SK-N-SH (cell line): ENCODE results near the gene RELCH. TPM values are rescaled to one million over a fixed set of nuclear protein-coding genes. Genes with fewer than 3 reads are reported as not detected.

Experiments
- CTCF ChIA-PET: fragments of 300-600, 350-600 bp; formaldehyde crosslinking; extraction: SDS; loops from one replicate; lab custom pipeline; 2021; lab: Yijun Ruan, JAX
- POLR2A ChIA-PET: fragments of 350-600 bp; sonication (Branson Sonifier 250); formaldehyde crosslinking; extraction: SDS; loops from one replicate; lab custom pipeline; 2020; ENCODE audit warnings: antibody characterized with exemption, inconsistent platforms; lab: Yijun Ruan, JAX
- DNase-seq: peaks from one replicate; pipeline ENCODE4 v3.0.0; 2012
- H2AFZ ChIP-seq: fragments of 200-600 bp; sonication (generic); 2 replicates; pipeline ENCODE4 v1.8.1; 2016; ENCODE audit warnings: antibody characterized with exemption, mild to moderate bottlenecking, low read depth
- H3F3A ChIP-seq: fragments of 200-600 bp; sonication (generic); replicated peaks from 2 replicates; pipeline ENCODE3; 2016; ENCODE audit warnings: antibody characterized with exemption, mild to moderate bottlenecking; ENCODE audit not compliant: insufficient read depth
- H3K27ac ChIP-seq, 2 experiments: fragments of 200-500 bp in 1 of 2; fragments of 200-600 bp in 1 of 2; sonication (Bioruptor generic) in 1 of 2; sonication (generic), shearing (Covaris generic) in 1 of 2; 2 replicates each; pipeline versions ENCODE4 v1.5.1 to v1.6.1; 2014 to 2016; ENCODE audit warnings: low read depth in 2 of 2, inconsistent platforms in 1 of 2, low read length in 1 of 2, mild to moderate bottlenecking in 1 of 2, mixed read lengths in 1 of 2
- H3K27me3 ChIP-seq: fragments of 200-600 bp; sonication (generic), shearing (Covaris generic); 2 replicates; pipeline ENCODE4 v1.6.1; 2016; ENCODE audit warnings: mixed run types; ENCODE audit not compliant: insufficient read depth
- H3K36me3 ChIP-seq, 2 experiments: fragments of 200-500 bp in 1 of 2; fragments of 200-600 bp in 1 of 2; sonication (Bioruptor generic) in 1 of 2; sonication (generic) in 1 of 2; replicated peaks in 1 of 2; 2 replicates each; pipeline versions ENCODE3 to v1.5.1; 2014 to 2016; ENCODE audit warnings: low read length in 1 of 2, mild to moderate bottlenecking in 1 of 2; ENCODE audit not compliant: insufficient read depth in 2 of 2, control insufficient read depth in 1 of 2
- H3K4me1 ChIP-seq, 2 experiments: fragments of 200-500 bp in 1 of 2; fragments of 200-600 bp in 1 of 2; sonication (Bioruptor generic) in 1 of 2; sonication (generic), shearing (Covaris generic) in 1 of 2; 2 replicates each; pipeline versions ENCODE4 v1.5.1 to v1.6.1; 2014 to 2016; ENCODE audit warnings: low read depth in 1 of 2, low read length in 1 of 2, mixed run types in 1 of 2; ENCODE audit not compliant: insufficient read depth in 2 of 2, control insufficient read depth in 1 of 2
- H3K4me2 ChIP-seq: fragments of 200-600 bp; sonication (generic), shearing (Covaris generic); 2 replicates; pipeline ENCODE4 v1.6.1; 2017; ENCODE audit warnings: mixed run types
- H3K4me3 ChIP-seq, 2 experiments: fragments of 200-500 bp in 1 of 2; fragments of 200-600 bp in 1 of 2; sonication (Bioruptor generic) in 1 of 2; sonication (generic), shearing (Covaris generic) in 1 of 2; 2 replicates each; pipeline versions ENCODE4 v1.5.1 to v1.8.1; 2014 to 2016; ENCODE audit warnings: low read depth in 2 of 2, inconsistent platforms in 1 of 2, low read length in 1 of 2, mild to moderate bottlenecking in 1 of 2, mixed read lengths in 1 of 2, moderate library complexity in 1 of 2
- H3K79me2 ChIP-seq: fragments of 200-600 bp; sonication (generic); 2 replicates; pipeline ENCODE4 v1.8.1; 2017; ENCODE audit warnings: mild to moderate bottlenecking; ENCODE audit not compliant: insufficient read depth
- H3K9ac ChIP-seq: fragments of 200-600 bp; sonication (generic); 2 replicates; pipeline ENCODE4 v1.6.1; 2017; ENCODE audit warnings: mixed run types
- H3K9me2 ChIP-seq: fragments of 200-600 bp; sonication (generic); 2 replicates; pipeline ENCODE4 v1.6.1; 2017; ENCODE audit warnings: mixed run types
- H3K9me3 ChIP-seq: fragments of 200-600 bp; sonication (generic); 2 replicates; pipeline ENCODE4 v1.6.1; 2017; ENCODE audit warnings: mixed run types, mild to moderate bottlenecking, moderate library complexity
- H4K20me1 ChIP-seq: fragments of 200-600 bp; sonication (generic); 2 replicates; pipeline ENCODE4 v1.6.1; 2017; ENCODE audit warnings: mild to moderate bottlenecking, mixed run types; ENCODE audit not compliant: insufficient read depth
- ELF1 ChIP-seq: IDR thresholded peaks from 2 replicates; pipeline ENCODE4 v1.4.0; 2012
- FOXJ3 ChIP-seq: sonication (generic); formaldehyde crosslinking; IDR thresholded peaks from 2 replicates; pipeline ENCODE4 v1.5.1; 2020; ENCODE audit warnings: mild to moderate bottlenecking, missing genetic modification reagents
- FOXM1 ChIP-seq: IDR thresholded peaks from 2 replicates; pipeline ENCODE4 v1.4.0; 2012; ENCODE audit warnings: low read depth, mild to moderate bottlenecking
- JUND ChIP-seq: IDR thresholded peaks from 2 replicates; pipeline ENCODE4 v1.4.0; 2012
- MXI1 ChIP-seq: IDR thresholded peaks from 2 replicates; pipeline ENCODE4 v1.6.1; 2012; ENCODE audit warnings: mild to moderate bottlenecking, low read depth, low read length, improper control_type of control experiment
- POLR2AphosphoS5 ChIP-seq: IDR thresholded peaks from 2 replicates; pipeline ENCODE4 v1.6.1; 2012; ENCODE audit warnings: low read depth, low read length
- RAD21 ChIP-seq: IDR thresholded peaks from 2 replicates; pipeline ENCODE4 v1.6.1; 2012; ENCODE audit warnings: mild to moderate bottlenecking, low read length
- RCOR1 ChIP-seq: fragments of 150-350 bp; IDR thresholded peaks from 2 replicates; pipeline ENCODE4 v1.6.1; 2017; ENCODE audit warnings: antibody characterized with exemption, low read length
- RFX5 ChIP-seq: IDR thresholded peaks from 2 replicates; pipeline ENCODE4 v1.6.1; 2012; ENCODE audit warnings: mild to moderate bottlenecking, improper control_type of control experiment, low read length
- RXRA ChIP-seq: IDR thresholded peaks from 2 replicates; pipeline ENCODE4 v1.4.0; 2012; ENCODE audit warnings: low read depth, mild to moderate bottlenecking, borderline replicate concordance
- SMC3 ChIP-seq: IDR thresholded peaks from 2 replicates; pipeline ENCODE4 v1.6.1; 2012; ENCODE audit warnings: low read depth, low read length, improper control_type of control experiment
- TCF12 ChIP-seq: IDR thresholded peaks from 2 replicates; pipeline ENCODE4 v1.4.0; 2012
- YY1 ChIP-seq: IDR thresholded peaks from 2 replicates; pipeline ENCODE4 v1.4.0; 2012; ENCODE audit warnings: low read depth, mild to moderate bottlenecking
- WGBS: methylation state at CpG from one replicate; pipeline ENCODE4 v1.1.6; 2017; ENCODE audit warnings: low lambda C conversion rate; 5-methylcytosine and 5-hydroxymethylcytosine counted together
- polyA plus RNA-seq, 3 experiments: library from polyadenylated mRNA; depleted of rRNA; stranded (reverse); fragments of >200 nt; gene quantifications; 2 replicates each; pipeline ENCODE4 v1.2.3, GENCODE V29; 2012
- TF ChIP-seq, protein P1 (sequence below): fragments of 150-350 bp; IDR thresholded peaks from 2 replicates; pipeline ENCODE4 v1.6.1; 2016; ENCODE audit warnings: mild to moderate bottlenecking, low read depth, low read length
- TF ChIP-seq, protein P2 (sequence below): IDR thresholded peaks from 2 replicates; pipeline ENCODE4 v1.4.0; 2012; ENCODE audit warnings: low read depth
- TF ChIP-seq, protein P3 (sequence below): fragments of 150-350 bp; IDR thresholded peaks from 2 replicates; pipeline ENCODE4 v1.6.1; 2017; ENCODE audit warnings: antibody characterized with exemption, low read length, low read depth, borderline replicate concordance
- TF ChIP-seq, protein P4 (sequence below): IDR thresholded peaks from 2 replicates; pipeline ENCODE4 v1.4.0; 2012; ENCODE audit warnings: low read depth, borderline replicate concordance
- TF ChIP-seq, protein P5 (sequence below): IDR thresholded peaks from 2 replicates; pipeline ENCODE4; 2012
- TF ChIP-seq, protein P6 (sequence below): IDR thresholded peaks from 2 replicates; pipeline ENCODE4 v1.4.0; 2012; ENCODE audit warnings: low read depth, borderline replicate concordance

The RELCH gene
- polyA plus RNA-seq, 1 of the 3 experiments (the other 2 are of a cell fraction) = 7.4 TPM

DNA sequence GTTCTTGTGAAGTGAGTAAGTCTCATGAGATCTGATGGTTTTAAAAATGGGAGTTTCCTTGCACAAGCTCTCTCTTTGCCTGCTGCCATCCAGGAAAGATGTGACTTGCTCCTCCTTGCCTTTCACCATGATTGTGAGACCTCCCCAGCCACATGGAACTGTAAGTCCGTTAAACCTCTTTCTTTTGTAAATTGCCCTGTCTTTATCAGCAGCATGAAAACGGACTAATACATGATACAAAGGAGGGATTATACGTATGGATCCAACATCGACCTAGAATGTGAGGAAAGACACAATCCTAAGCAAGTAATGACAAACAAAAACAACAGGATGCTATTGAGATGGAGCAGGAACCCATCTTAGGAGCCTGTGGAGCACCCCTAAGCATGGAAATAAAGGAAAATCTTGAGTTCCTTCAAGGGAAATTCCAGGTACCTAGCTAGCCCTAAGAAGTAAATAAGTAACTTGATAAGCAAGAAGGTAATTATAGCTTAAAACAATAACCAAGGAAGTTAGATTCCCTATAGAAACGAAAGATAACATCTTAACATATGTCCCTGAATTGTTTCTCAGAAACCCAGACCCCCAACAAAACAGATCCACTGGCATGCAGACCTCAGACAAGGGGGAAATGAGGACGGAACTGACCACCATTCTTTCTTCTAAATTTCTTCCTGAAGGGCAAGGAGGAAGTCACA is 136.6 kb downstream of the RELCH start:
- Histone ChIP-seq H3K79me2 (no peaks in the 10 kb centered on the region), H2AFZ (no peak overlapping the region), H3K4me3 (no peak overlapping the region), H3K4me2 (no peak overlapping the region), H3K36me3 (no peaks in the 10 kb centered on the region), H3F3A (no peaks in the 10 kb centered on the region), H3K27ac (no peak overlapping the region), H3K9ac (no peak overlapping the region), H3K9me3 (no peaks in the 10 kb centered on the region), H3K9me2 (no peaks in the 10 kb centered on the region), H3K4me1 (peaks cover 0 to 8% of the 10 kb centered on the region in 2 experiments; a peak in 1 of 4 replicates), H4K20me1 (no peaks in the 10 kb centered on the region), H3K27me3 (no peaks in the 10 kb centered on the region)
- ChIA-PET CTCF (no interaction called here), POLR2A (no interaction called here)
- WGBS = 50% methylated on average over 6 of the region's 6 CpGs
- TF ChIP-seq, protein P1, sequence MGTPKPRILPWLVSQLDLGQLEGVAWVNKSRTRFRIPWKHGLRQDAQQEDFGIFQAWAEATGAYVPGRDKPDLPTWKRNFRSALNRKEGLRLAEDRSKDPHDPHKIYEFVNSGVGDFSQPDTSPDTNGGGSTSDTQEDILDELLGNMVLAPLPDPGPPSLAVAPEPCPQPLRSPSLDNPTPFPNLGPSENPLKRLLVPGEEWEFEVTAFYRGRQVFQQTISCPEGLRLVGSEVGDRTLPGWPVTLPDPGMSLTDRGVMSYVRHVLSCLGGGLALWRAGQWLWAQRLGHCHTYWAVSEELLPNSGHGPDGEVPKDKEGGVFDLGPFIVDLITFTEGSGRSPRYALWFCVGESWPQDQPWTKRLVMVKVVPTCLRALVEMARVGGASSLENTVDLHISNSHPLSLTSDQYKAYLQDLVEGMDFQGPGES = no peak
- TF ChIP-seq MXI1 = no peak
- no peak for TF ChIP-seq RXRA
- TF ChIP-seq SMC3 = no peak
- no peak for TF ChIP-seq RAD21
- no peak for TF ChIP-seq RFX5
- no peak for TF ChIP-seq JUND
- TF ChIP-seq TCF12 = no peak
- TF ChIP-seq FOXM1 = no peak
- TF ChIP-seq, protein P2, sequence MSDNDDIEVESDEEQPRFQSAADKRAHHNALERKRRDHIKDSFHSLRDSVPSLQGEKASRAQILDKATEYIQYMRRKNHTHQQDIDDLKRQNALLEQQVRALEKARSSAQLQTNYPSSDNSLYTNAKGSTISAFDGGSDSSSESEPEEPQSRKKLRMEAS = no peak
- TF ChIP-seq, protein P3, sequence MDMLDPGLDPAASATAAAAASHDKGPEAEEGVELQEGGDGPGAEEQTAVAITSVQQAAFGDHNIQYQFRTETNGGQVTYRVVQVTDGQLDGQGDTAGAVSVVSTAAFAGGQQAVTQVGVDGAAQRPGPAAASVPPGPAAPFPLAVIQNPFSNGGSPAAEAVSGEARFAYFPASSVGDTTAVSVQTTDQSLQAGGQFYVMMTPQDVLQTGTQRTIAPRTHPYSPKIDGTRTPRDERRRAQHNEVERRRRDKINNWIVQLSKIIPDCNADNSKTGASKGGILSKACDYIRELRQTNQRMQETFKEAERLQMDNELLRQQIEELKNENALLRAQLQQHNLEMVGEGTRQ = no peak
- TF ChIP-seq, protein P4, sequence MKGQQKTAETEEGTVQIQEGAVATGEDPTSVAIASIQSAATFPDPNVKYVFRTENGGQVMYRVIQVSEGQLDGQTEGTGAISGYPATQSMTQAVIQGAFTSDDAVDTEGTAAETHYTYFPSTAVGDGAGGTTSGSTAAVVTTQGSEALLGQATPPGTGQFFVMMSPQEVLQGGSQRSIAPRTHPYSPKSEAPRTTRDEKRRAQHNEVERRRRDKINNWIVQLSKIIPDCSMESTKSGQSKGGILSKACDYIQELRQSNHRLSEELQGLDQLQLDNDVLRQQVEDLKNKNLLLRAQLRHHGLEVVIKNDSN = no peak
- no peak for TF ChIP-seq ELF1
- TF ChIP-seq, protein P5, sequence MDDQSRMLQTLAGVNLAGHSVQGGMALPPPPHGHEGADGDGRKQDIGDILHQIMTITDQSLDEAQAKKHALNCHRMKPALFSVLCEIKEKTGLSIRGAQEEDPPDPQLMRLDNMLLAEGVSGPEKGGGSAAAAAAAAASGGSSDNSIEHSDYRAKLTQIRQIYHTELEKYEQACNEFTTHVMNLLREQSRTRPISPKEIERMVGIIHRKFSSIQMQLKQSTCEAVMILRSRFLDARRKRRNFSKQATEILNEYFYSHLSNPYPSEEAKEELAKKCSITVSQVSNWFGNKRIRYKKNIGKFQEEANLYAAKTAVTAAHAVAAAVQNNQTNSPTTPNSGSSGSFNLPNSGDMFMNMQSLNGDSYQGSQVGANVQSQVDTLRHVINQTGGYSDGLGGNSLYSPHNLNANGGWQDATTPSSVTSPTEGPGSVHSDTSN = no peak
- no peak for TF ChIP-seq RCOR1
- TF ChIP-seq POLR2AphosphoS5 = no peak
- TF ChIP-seq, protein P6, sequence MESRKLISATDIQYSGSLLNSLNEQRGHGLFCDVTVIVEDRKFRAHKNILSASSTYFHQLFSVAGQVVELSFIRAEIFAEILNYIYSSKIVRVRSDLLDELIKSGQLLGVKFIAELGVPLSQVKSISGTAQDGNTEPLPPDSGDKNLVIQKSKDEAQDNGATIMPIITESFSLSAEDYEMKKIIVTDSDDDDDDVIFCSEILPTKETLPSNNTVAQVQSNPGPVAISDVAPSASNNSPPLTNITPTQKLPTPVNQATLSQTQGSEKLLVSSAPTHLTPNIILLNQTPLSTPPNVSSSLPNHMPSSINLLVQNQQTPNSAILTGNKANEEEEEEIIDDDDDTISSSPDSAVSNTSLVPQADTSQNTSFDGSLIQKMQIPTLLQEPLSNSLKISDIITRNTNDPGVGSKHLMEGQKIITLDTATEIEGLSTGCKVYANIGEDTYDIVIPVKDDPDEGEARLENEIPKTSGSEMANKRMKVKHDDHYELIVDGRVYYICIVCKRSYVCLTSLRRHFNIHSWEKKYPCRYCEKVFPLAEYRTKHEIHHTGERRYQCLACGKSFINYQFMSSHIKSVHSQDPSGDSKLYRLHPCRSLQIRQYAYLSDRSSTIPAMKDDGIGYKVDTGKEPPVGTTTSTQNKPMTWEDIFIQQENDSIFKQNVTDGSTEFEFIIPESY = no peak
- no peak for TF ChIP-seq YY1
- no peak for TF ChIP-seq FOXJ3 (CRISPR knock-in tag)
- DNase-seq = no peak
